ENCODE data around the gene SLC22A31.

SLC22A31 gene

DNA sequence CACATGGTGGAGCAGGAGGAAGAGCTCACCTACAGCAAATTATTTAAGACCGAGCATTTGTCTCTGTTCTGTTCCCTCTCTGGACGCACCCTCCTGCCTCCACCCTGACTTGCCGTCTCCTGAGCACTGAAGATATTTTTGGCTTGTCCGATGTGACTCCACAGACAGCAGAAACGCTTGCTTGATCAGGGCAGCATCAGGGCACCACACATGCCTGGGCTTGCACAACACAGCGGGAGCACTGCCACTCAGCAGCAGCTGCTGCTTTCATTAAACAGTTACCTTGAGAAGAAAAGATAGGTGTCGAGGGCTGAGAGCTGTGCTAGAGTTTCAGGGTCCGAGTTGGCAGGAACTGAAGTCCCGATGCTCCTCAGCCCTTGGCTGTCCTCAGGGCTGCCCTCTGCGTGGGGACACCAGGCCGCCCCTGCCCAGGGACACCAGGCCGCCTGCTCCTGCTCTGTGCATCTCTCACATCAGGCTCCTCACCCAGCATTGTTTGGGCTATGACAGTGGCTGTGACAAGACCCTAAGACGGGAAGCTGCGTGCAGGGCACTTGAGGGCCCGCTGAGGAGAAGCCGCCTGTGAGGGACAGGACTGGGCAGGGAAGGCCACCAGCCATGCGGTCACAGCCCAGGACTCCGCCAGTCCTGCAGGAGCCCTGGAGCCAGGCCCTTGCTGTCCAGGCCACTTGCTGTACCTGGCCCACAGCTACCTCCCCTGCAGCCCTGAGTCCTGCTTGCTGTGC, 50.1 kb downstream of the SLC22A31 start:
- peaks cover 2% of the 10 kb centered on the region for H3K4me1 Mint-ChIP-seq (ENCODE audit: low read depth)
- no peak overlapping the region for H3K4me3 Mint-ChIP-seq
- H3K9me3 Mint-ChIP-seq = peaks cover 8% of the 10 kb centered on the region
- H3K27ac Mint-ChIP-seq = peak overlapping the region; percentile 39
- H3K36me3 Mint-ChIP-seq (ENCODE audit: low read depth) = peaks cover 65% of the 10 kb centered on the region
- no peak for DNase-seq
- no peaks in the 10 kb centered on the region for H3K27me3 Mint-ChIP-seq

DNA sequence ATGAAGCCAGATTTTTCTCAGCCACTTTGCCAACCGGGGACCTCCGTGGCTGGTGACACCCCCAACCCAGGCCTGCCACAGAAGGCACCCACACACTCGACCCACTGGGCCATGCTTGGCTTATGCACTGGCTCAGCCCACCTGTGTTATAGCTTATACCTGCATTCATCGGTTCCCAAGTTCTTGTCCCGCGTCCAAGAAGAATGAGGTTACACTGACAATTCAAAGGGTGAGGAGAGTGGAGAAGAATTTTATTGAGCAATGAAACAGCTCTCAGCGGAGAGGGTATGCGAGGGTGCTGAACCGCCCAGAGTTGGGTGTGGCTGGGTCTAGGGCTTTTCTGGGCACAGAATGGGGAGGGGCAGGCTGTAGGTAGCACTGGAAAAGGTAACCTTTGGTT, 51.0 kb downstream of the SLC22A31 start:
- peaks cover 69% of the 10 kb centered on the region for H3K36me3 Mint-ChIP-seq (ENCODE audit: low read depth)
- peaks cover 8% of the 10 kb centered on the region for H3K9me3 Mint-ChIP-seq
- no peak for DNase-seq
- H3K4me1 Mint-ChIP-seq (ENCODE audit: low read depth) = peaks cover 2% of the 10 kb centered on the region
- peak overlapping the region; percentile 35 for H3K27ac Mint-ChIP-seq
- no peak overlapping the region for H3K4me3 Mint-ChIP-seq
- H3K27me3 Mint-ChIP-seq = no peaks in the 10 kb centered on the region

DNA sequence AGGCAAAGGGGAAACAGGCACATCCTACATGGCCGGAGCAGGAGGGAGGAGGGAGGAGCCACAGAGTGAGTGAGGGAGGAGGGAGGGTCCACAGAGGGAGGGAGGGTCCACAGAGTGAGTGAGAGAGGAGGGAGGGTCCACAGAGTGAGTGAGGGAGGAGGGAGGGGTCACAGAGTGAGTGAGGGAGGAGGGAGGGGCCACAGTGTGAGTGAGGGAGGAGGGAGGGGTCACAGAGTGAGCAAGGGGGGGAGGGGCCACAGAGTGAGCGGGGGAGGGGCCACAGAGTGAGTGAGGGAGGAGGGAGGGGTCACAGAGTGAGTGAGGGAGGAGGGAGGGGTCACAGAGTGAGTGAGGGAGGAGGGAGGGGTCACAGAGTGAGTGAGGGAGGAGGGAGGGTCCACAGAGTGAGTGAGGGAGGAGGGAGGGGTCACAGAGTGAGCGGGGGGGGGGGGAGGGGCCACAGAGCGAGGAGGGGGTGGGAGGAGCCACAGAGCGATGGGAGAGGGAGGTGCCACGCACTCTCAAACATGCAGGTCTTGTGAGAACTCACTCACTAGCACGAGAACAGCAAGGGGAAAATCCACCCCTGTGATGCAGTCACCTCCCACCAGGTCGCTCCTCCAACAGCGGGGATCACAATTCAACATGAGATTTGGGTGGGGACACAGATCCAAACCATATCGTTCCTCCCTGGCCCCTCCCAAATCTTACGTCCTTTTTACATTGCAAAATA, 53.1 kb downstream of the SLC22A31 start:
- H3K4me1 Mint-ChIP-seq (ENCODE audit: low read depth) = peaks cover 2% of the 10 kb centered on the region
- H3K27ac Mint-ChIP-seq = peak overlapping the region; percentile 17
- peaks cover 80% of the 10 kb centered on the region for H3K36me3 Mint-ChIP-seq (ENCODE audit: low read depth)
- H3K27me3 Mint-ChIP-seq = no peaks in the 10 kb centered on the region
- peaks cover 8% of the 10 kb centered on the region for H3K9me3 Mint-ChIP-seq
- H3K4me3 Mint-ChIP-seq = no peak overlapping the region
- DNase-seq = no peak

DNA sequence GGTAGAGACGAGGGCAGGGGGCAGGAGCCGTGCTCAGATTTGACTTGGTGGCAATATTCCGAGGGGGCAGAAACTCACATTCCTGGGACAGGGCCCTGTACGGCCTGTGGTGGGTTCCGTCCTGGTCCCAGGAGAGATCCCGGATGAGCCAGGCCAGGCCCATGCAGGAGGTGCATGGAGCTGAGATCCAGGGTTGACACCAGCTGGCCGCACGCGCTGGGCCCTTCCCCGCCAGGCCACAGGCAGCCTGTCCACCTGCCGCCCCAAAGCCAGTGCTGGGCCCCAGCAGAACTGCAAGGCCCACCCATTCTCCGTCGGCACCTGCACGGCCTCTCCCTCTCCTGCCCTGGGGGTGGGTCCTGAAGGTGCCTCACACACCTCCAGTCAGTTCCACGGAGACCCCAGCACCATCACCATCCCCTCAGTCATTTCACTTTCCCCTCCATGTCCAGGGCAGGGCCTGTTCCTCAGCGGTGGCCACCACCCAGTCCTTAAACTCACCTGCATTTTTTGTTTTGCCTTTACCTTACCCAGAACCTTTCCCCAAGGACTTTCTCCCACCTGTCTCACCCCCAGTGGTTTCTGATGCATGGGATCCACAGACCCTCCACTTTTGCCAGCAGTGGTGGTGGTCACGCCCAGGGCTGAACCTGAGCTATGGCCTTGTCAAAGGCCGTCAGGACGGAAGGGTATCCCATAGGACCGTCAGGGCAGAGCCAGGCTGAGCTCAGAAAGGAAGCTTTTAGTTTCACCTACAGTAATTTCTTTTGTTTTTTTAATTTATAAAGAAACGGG, 53.9 kb downstream of the SLC22A31 start:
- Mint-ChIP-seq H3K4me3 (no peak overlapping the region), H3K27me3 (no peaks in the 10 kb centered on the region), H3K27ac (peak overlapping the region; percentile 18), H3K36me3 (ENCODE audit: low read depth) (peaks cover 78% of the 10 kb centered on the region), H3K9me3 (peaks cover 8% of the 10 kb centered on the region), H3K4me1 (ENCODE audit: low read depth) (peaks cover 2% of the 10 kb centered on the region)
- DNase-seq = no peak

All from activated T-cell treated with anti-CD3 and anti-CD28 coated beads, Interleukin-2, amount 50 U/mL, for 24 hours (primary cell).